GM23338 (cell line): ENCODE measurements around the gene DOCK1. TPM values are rescaled to one million over a fixed set of nuclear protein-coding genes. Genes with fewer than 3 reads are reported as not detected.

Experiments used
- ATAC-seq: fragments of 200-7000 bp; cut with Tn5 transposase; 3 replicates; pipeline ENCODE4 v1.9.1; 2020
- DNase-seq: peaks from one replicate; pipeline ENCODE4 v3.0.0-alpha.2; 2015; ENCODE audit warnings: low spot score
- H2AFZ ChIP-seq: fragments of 200-600 bp; sonication (generic); 2 replicates; pipeline ENCODE4 v1.8.0; 2016; ENCODE audit warnings: antibody characterized with exemption, mild to moderate bottlenecking, moderate library complexity
- H3F3A ChIP-seq: fragments of 200-600 bp; sonication (generic); replicated peaks from 2 replicates; pipeline ENCODE4 v1.8.0; 2017; ENCODE audit warnings: antibody characterized with exemption, mixed run types, low read depth
- H3K27ac ChIP-seq: fragments of 200-600 bp; sonication (generic); 2 replicates; pipeline ENCODE4 v1.6.1; 2016; ENCODE audit warnings: low read depth
- H3K27me3 ChIP-seq: fragments of 200-600 bp; sonication (generic); 2 replicates; pipeline ENCODE4 v1.8.0; 2016; ENCODE audit warnings: mild to moderate bottlenecking, mixed run types, moderate library complexity; ENCODE audit not compliant: insufficient read depth
- H3K36me3 ChIP-seq: fragments of 200-600 bp; sonication (generic); 2 replicates; pipeline ENCODE4 v1.8.0; 2016; ENCODE audit warnings: mild to moderate bottlenecking; ENCODE audit not compliant: insufficient read depth
- H3K4me1 ChIP-seq: fragments of 200-600 bp; sonication (generic); 2 replicates; pipeline ENCODE4 v1.8.0; 2016; ENCODE audit warnings: mild to moderate bottlenecking, moderate library complexity; ENCODE audit not compliant: insufficient read depth
- H3K4me2 ChIP-seq: fragments of 200-600 bp; sonication (generic); 2 replicates; pipeline ENCODE4 v1.7.1; 2017; ENCODE audit warnings: mixed run types
- H3K4me3 ChIP-seq: fragments of 200-600 bp; sonication (generic); 2 replicates; pipeline ENCODE4 v1.6.1; 2016; ENCODE audit warnings: mixed run types
- H3K79me2 ChIP-seq: fragments of 200-600 bp; sonication (generic); replicated peaks from 2 replicates; pipeline ENCODE4 v1.8.0; 2017; ENCODE audit warnings: mild to moderate bottlenecking; ENCODE audit not compliant: insufficient read depth
- H3K9me2 ChIP-seq: fragments of 200-600 bp; sonication (generic); 2 replicates; pipeline ENCODE4 v1.8.0; 2017; ENCODE audit not compliant: insufficient read depth
- H4K20me1 ChIP-seq: fragments of 200-600 bp; sonication (generic); replicated peaks from 2 replicates; pipeline ENCODE4 v1.8.0; 2017; ENCODE audit warnings: mild to moderate bottlenecking; ENCODE audit not compliant: insufficient read depth
- H3K27ac Mint-ChIP-seq: 2 replicates; pipeline ENCODE4 v1.8.0; 2020; ENCODE audit warnings: inconsistent platforms, mild to moderate bottlenecking, moderate library complexity, mixed read lengths
- H3K27me3 Mint-ChIP-seq: 3 replicates; pipeline ENCODE4 v1.8.0; 2022; ENCODE audit warnings: low read depth, mild to moderate bottlenecking, moderate library complexity, mixed read lengths, inconsistent platforms; ENCODE audit not compliant: insufficient read depth, poor library complexity
- H3K36me3 Mint-ChIP-seq: 3 replicates; pipeline ENCODE4 v1.8.0; 2021; ENCODE audit warnings: low read depth, mild to moderate bottlenecking, inconsistent platforms, moderate library complexity, mixed read lengths
- H3K4me1 Mint-ChIP-seq: 3 replicates; pipeline ENCODE4 v1.8.0; 2020; ENCODE audit warnings: mild to moderate bottlenecking, inconsistent platforms, mixed read lengths
- H3K4me3 Mint-ChIP-seq: 3 replicates; pipeline ENCODE4 v1.8.0; 2021; ENCODE audit warnings: moderate library complexity, mild to moderate bottlenecking, inconsistent platforms, mixed read lengths
- H3K9me3 Mint-ChIP-seq: 3 replicates; pipeline ENCODE4 v1.8.0; 2020; ENCODE audit warnings: moderate library complexity, mild to moderate bottlenecking, inconsistent platforms, mixed read lengths
- EZH2 ChIP-seq: fragments of 200-600 bp; sonication (generic); IDR thresholded peaks from one replicate; pipeline ENCODE4 v1.8.0; 2017; ENCODE audit warnings: antibody characterized with exemption, mild to moderate bottlenecking, low read depth; ENCODE audit not compliant: unreplicated experiment
- EZH2phosphoT487 ChIP-seq: fragments of 200-600 bp; sonication (generic); IDR thresholded peaks from one replicate; pipeline ENCODE4 v1.8.1; 2018; ENCODE audit warnings: antibody characterized with exemption; ENCODE audit not compliant: unreplicated experiment
- JUNB ChIP-seq: IDR thresholded peaks from one replicate; pipeline ENCODE4 v1.6.1; 2016; ENCODE audit warnings: antibody characterized with exemption; ENCODE audit not compliant: unreplicated experiment
- NANOG ChIP-seq: IDR thresholded peaks from 2 replicates; pipeline ENCODE4 v1.6.1; 2016; ENCODE audit warnings: antibody characterized with exemption, borderline replicate concordance
- POLR2AphosphoS5 ChIP-seq: IDR thresholded peaks from 2 replicates; pipeline ENCODE4 v1.6.1; 2016; ENCODE audit warnings: antibody characterized with exemption, low read depth
- STAT1 ChIP-seq: IDR thresholded peaks from one replicate; pipeline ENCODE4 v1.6.1; 2016; ENCODE audit warnings: antibody characterized with exemption; ENCODE audit not compliant: unreplicated experiment
- ZNF331 ChIP-seq: fragments of 250-450 bp; sonication (Bioruptor Pico); IDR thresholded peaks from 2 replicates; pipeline ENCODE4 v1.5.0; 2020; ENCODE audit warnings: low read depth, mild to moderate bottlenecking, moderate library complexity
- polyA plus RNA-seq: library from polyadenylated mRNA; unstranded; fragments of >200 nt; fragmentation: Nextera tagmentation; extraction: Ambion mirVana; gene quantifications from 2 replicates; pipeline ENCODE4 v1.2.1, GENCODE V29; 2016
- total RNA-seq: library from RNA; depleted of rRNA; stranded (reverse); fragments of >200 nt; shearing (Covaris generic); gene quantifications from 2 replicates; pipeline ENCODE4 v1.2.3, GENCODE V29; 2014
- TF ChIP-seq, protein P1 (sequence below): fragments of 250-450 bp; sonication (Bioruptor Pico); IDR thresholded peaks from 2 replicates; pipeline ENCODE4 v1.5.0; 2020; ENCODE audit warnings: mild to moderate bottlenecking, moderate library complexity
- TF ChIP-seq, protein P2 (sequence below): IDR thresholded peaks from 2 replicates; pipeline ENCODE4 v1.6.1; 2016; ENCODE audit warnings: antibody characterized with exemption

DOCK1 gene
- total and polyA plus RNA-seq, 2 experiments from 2014 or later: 13.2 to 55.3 TPM

GRCh38 chr10:127218658-127219057 lies 313.4 kb downstream of the DOCK1 start (continued):
- TF ChIP-seq, protein P1, sequence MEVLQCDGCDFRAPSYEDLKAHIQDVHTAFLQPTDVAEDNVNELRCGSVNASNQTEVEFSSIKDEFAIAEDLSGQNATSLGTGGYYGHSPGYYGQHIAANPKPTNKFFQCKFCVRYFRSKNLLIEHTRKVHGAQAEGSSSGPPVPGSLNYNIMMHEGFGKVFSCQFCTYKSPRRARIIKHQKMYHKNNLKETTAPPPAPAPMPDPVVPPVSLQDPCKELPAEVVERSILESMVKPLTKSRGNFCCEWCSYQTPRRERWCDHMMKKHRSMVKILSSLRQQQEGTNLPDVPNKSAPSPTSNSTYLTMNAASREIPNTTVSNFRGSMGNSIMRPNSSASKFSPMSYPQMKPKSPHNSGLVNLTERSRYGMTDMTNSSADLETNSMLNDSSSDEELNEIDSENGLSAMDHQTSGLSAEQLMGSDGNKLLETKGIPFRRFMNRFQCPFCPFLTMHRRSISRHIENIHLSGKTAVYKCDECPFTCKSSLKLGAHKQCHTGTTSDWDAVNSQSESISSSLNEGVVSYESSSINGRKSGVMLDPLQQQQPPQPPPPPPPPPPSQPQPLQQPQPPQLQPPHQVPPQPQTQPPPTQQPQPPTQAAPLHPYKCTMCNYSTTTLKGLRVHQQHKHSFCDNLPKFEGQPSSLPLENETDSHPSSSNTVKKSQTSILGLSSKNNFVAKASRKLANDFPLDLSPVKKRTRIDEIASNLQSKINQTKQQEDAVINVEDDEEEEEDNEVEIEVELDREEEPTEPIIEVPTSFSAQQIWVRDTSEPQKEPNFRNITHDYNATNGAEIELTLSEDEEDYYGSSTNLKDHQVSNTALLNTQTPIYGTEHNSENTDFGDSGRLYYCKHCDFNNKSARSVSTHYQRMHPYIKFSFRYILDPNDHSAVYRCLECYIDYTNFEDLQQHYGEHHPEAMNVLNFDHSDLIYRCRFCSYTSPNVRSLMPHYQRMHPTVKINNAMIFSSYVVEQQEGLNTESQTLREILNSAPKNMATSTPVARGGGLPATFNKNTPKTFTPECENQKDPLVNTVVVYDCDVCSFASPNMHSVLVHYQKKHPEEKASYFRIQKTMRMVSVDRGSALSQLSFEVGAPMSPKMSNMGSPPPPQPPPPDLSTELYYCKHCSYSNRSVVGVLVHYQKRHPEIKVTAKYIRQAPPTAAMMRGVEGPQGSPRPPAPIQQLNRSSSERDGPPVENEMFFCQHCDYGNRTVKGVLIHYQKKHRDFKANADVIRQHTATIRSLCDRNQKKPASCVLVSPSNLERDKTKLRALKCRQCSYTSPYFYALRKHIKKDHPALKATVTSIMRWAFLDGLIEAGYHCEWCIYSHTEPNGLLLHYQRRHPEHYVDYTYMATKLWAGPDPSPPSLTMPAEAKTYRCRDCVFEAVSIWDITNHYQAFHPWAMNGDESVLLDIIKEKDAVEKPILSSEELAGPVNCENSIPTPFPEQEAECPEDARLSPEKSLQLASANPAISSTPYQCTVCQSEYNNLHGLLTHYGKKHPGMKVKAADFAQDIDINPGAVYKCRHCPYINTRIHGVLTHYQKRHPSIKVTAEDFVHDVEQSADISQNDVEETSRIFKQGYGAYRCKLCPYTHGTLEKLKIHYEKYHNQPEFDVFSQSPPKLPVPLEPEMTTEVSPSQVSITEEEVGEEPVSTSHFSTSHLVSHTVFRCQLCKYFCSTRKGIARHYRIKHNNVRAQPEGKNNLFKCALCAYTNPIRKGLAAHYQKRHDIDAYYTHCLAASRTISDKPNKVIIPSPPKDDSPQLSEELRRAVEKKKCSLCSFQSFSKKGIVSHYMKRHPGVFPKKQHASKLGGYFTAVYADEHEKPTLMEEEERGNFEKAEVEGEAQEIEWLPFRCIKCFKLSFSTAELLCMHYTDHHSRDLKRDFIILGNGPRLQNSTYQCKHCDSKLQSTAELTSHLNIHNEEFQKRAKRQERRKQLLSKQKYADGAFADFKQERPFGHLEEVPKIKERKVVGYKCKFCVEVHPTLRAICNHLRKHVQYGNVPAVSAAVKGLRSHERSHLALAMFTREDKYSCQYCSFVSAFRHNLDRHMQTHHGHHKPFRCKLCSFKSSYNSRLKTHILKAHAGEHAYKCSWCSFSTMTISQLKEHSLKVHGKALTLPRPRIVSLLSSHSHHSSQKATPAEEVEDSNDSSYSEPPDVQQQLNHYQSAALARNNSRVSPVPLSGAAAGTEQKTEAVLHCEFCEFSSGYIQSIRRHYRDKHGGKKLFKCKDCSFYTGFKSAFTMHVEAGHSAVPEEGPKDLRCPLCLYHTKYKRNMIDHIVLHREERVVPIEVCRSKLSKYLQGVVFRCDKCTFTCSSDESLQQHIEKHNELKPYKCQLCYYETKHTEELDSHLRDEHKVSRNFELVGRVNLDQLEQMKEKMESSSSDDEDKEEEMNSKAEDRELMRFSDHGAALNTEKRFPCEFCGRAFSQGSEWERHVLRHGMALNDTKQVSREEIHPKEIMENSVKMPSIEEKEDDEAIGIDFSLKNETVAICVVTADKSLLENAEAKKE (CRISPR knock-in tag): no peak
- TF ChIP-seq EZH2phosphoT487 (no peak), JUNB (no peak), ZNF331 (CRISPR knock-in tag) (no peak), STAT1 (no peak), EZH2 (no peak)

DNA sequence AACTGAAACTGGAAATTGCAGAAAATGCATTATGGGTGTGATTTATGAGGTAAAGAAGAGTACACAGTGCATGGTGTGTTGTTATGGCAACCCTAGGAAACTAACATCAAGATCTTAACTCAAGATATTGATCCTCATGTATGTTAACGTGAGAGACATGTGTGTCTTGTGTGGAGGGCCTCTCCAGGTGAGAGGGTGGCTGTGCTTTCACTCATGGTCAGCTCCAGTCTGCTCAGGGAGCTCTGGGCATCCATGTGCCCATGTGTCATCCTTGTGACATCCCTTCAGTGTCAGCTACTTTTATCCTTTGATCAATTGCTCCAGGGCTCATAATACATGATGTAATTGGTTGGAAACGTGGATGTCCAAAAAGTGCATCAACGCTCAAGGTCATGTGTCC lies 316.1 kb downstream of the DOCK1 start:
- Histone ChIP-seq H3K4me1 (peaks cover 18% of the 10 kb centered on the region), H3K4me2 (no peak overlapping the region), H3F3A (no peaks in the 10 kb centered on the region), H3K36me3 (no peaks in the 10 kb centered on the region), H3K4me3 (no peak overlapping the region), H3K27me3 (no peaks in the 10 kb centered on the region), H2AFZ (no peak overlapping the region), H3K27ac (no peak overlapping the region), H3K9me2 (0 out of 2 replicates have a peak, but pooled peaks cover 14% of the 10 kb centered on the region), H4K20me1 (no peaks in the 10 kb centered on the region), H3K79me2 (no peaks in the 10 kb centered on the region)
- ATAC-seq: no peak
- Mint-ChIP-seq H3K4me3 (no peak overlapping the region), H3K4me1 (peaks cover 11% of the 10 kb centered on the region), H3K27me3 (peaks cover 5% of the 10 kb centered on the region), H3K9me3 (peaks cover 5% of the 10 kb centered on the region; the same call in 1 of the 3 replicates), H3K36me3 (peaks cover 10% of the 10 kb centered on the region), H3K27ac (no peak overlapping the region)
- DNase-seq: no peak
- TF ChIP-seq JUNB (no peak), NANOG (no peak), EZH2phosphoT487 (no peak), POLR2AphosphoS5 (no peak), EZH2 (no peak), ZNF331 (CRISPR knock-in tag) (no peak)
- TF ChIP-seq, protein P1 (CRISPR knock-in tag): no peak
- TF ChIP-seq, protein P2, sequence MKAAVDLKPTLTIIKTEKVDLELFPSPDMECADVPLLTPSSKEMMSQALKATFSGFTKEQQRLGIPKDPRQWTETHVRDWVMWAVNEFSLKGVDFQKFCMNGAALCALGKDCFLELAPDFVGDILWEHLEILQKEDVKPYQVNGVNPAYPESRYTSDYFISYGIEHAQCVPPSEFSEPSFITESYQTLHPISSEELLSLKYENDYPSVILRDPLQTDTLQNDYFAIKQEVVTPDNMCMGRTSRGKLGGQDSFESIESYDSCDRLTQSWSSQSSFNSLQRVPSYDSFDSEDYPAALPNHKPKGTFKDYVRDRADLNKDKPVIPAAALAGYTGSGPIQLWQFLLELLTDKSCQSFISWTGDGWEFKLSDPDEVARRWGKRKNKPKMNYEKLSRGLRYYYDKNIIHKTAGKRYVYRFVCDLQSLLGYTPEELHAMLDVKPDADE: no peak
